PC-3 (cell line): ENCODE results near the gene DSP. TPM values are rescaled to one million over a fixed set of nuclear protein-coding genes. Genes with fewer than 3 reads are reported as not detected.

ENCODE experiments used
- ATAC-seq: fragments of 200-7000 bp; cut with Tn5 transposase; 2 replicates; pipeline ENCODE4 v1.9.1; 2020; ENCODE audit warnings: mild to moderate bottlenecking, moderate library complexity
- BruUV-seq: library from RNA; stranded (reverse); fragments of 400-500 nt; replicated peaks from 2 replicates; lab custom pipeline; 2021; lab: Mats Ljungman, UMichigan
- CTCF ChIA-PET: fragments of 300-600 bp; sonication (Branson Sonifier 250); formaldehyde crosslinking; loops from one replicate; lab custom pipeline; 2022; ENCODE audit warnings: antibody characterized with exemption; lab: Charles Lee
- POLR2A ChIA-PET: fragments of 300-600 bp; sonication (Branson Sonifier 250); formaldehyde crosslinking; loops from one replicate; lab custom pipeline; 2022; ENCODE audit warnings: antibody characterized with exemption; ENCODE audit not compliant: unreplicated experiment; lab: Charles Lee
- DNase-seq: peaks from one replicate; pipeline ENCODE4 v3.0.0-alpha.2; 2015
- H2AFZ ChIP-seq: fragments of 300-600 bp; sonication (generic); 2 replicates; pipeline ENCODE4 v1.6.0; 2016; ENCODE audit warnings: antibody characterized with exemption, low read length
- H3F3A ChIP-seq: fragments of 300-600 bp; sonication (generic); one replicate; pipeline ENCODE4 v1.6.0; 2017; ENCODE audit warnings: antibody characterized with exemption, low read length, control low read depth, mild to moderate bottlenecking; ENCODE audit not compliant: unreplicated experiment
- H3K27ac ChIP-seq: fragments of 300-600 bp; sonication (generic); 2 replicates; pipeline ENCODE4 v1.5.1; 2016; ENCODE audit warnings: mild to moderate bottlenecking, low read length
- H3K27me3 ChIP-seq: fragments of 300-600 bp; sonication (generic); 2 replicates; pipeline ENCODE4 v1.6.1; 2016; ENCODE audit warnings: low read length, mixed read lengths
- H3K36me3 ChIP-seq: fragments of 300-600 bp; sonication (generic); 2 replicates; pipeline ENCODE4 v1.6.1; 2016; ENCODE audit warnings: low read depth, mixed run types, low read length, mixed read lengths
- H3K4me1 ChIP-seq: fragments of 300-600 bp; sonication (generic); 2 replicates; pipeline ENCODE4 v1.5.1; 2016; ENCODE audit warnings: low read length; ENCODE audit not compliant: insufficient read depth
- H3K4me2 ChIP-seq: fragments of 300-600 bp; sonication (generic); 2 replicates; pipeline ENCODE4 v1.6.0; 2016; ENCODE audit warnings: low read length
- H3K4me3 ChIP-seq: fragments of 300-600 bp; sonication (generic); 2 replicates; pipeline ENCODE4 v1.5.1; 2016; ENCODE audit warnings: mild to moderate bottlenecking, low read length, mixed read lengths
- H3K79me2 ChIP-seq: fragments of 300-600 bp; sonication (generic); 2 replicates; pipeline ENCODE4 v1.6.1; 2017; ENCODE audit warnings: low read length, mixed read lengths
- H3K9ac ChIP-seq: fragments of 300-600 bp; sonication (generic); 2 replicates; pipeline ENCODE4 v1.6.0; 2016; ENCODE audit warnings: mild to moderate bottlenecking, low read length
- H3K9me2 ChIP-seq: fragments of 300-600 bp; sonication (generic); replicated peaks from 2 replicates; pipeline ENCODE4 v1.6.1; 2016; ENCODE audit warnings: mixed run types, low read length, mixed read lengths
- H3K9me3 ChIP-seq: fragments of 300-600 bp; sonication (generic); 2 replicates; pipeline ENCODE4 v1.6.1; 2016; ENCODE audit warnings: low read length, mixed read lengths
- H4K20me1 ChIP-seq: fragments of 300-600 bp; sonication (generic); 2 replicates; pipeline ENCODE4 v1.6.1; 2016; ENCODE audit warnings: low read length, mixed read lengths
- CTCF ChIP-seq: fragments of 300-600 bp; sonication (generic); conservative IDR thresholded peaks from 2 replicates; pipeline ENCODE4 v1.5.1; 2017; ENCODE audit warnings: antibody characterized with exemption, low read depth, mild to moderate bottlenecking, low read length
- EZH2 ChIP-seq: fragments of 300-600 bp; sonication (generic); IDR thresholded peaks from one replicate; pipeline ENCODE4 v1.6.1; 2017; ENCODE audit warnings: antibody characterized with exemption, mild to moderate bottlenecking, low read length; ENCODE audit not compliant: unreplicated experiment
- EZH2phosphoT487 ChIP-seq: fragments of 300-600 bp; sonication (generic); IDR thresholded peaks from 2 replicates; pipeline ENCODE4 v1.6.1; 2018; ENCODE audit warnings: mild to moderate bottlenecking, antibody characterized with exemption, low read length, borderline replicate concordance
- intact Hi-C: fragments of 100-400 bp; cut with micrococcal nuclease; formaldehyde crosslinking; loops from 2 replicates; pipeline ENCODE4 v1.9.0; 2023
- total RNA-seq: library from RNA; depleted of rRNA; stranded (reverse); fragments of >200 nt; gene quantifications from 2 replicates; pipeline ENCODE4 v1.2.3, GENCODE V29; 2014

DSP gene
- total RNA-seq, 1 experiment from 2014 or later = 54.7 TPM

- Histone ChIP-seq H3K4me3 (peak overlapping the region; percentile 95), H3K9me3 (no peaks in the 10 kb centered on the region), H3K4me1 (peaks cover 22% of the 10 kb centered on the region), H3K79me2 (peaks cover 40% of the 10 kb centered on the region), H3K27me3 (no peaks in the 10 kb centered on the region), H3F3A (no peaks in the 10 kb centered on the region), H3K9me2 (no peaks in the 10 kb centered on the region), H3K4me2 (peak overlapping the region; percentile 91), H4K20me1 (peaks cover 25% of the 10 kb centered on the region), H3K36me3 (no peaks in the 10 kb centered on the region), H3K27ac (peak overlapping the region; percentile 74), H2AFZ (peak overlapping the region; percentile 85), H3K9ac (peak overlapping the region; percentile 95)
- POLR2A ChIA-PET = interaction anchor here (0.6 to 1.1 kb wide), 2 partner anchors 29 to 35 kb away, joined by 3 to 5 read pairs; no protein-coding TSS in a partner anchor
- TF ChIP-seq EZH2 (no peak), EZH2phosphoT487 (no peak)
- no peak for ATAC-seq
- CTCF ChIA-PET = no interaction called here
- no peak for DNase-seq
- TSS peak; percentile 82 for BruUV-seq
- intact Hi-C loops = loop anchor here (2.0 to 5.0 kb wide), 3 partner anchors 33 to 116 kb away; partner anchors contain the start of gene SNRNP48
Measured at GRCh38 chr6:7540595-7540994, 876 bp upstream of the DSP start.

- DNase-seq = peak; percentile 35
- peaks cover 57% of the 10 kb centered on the region for H3K79me2 ChIP-seq
- no peaks in the 10 kb centered on the region for H3K9me3 ChIP-seq
- H3K27ac ChIP-seq = peak overlapping the region; percentile 74
- ATAC-seq = peak; percentile 23
- H3K9ac ChIP-seq = peak overlapping the region; percentile 95
- no TSS peak for BruUV-seq
- TF ChIP-seq CTCF (no peak), EZH2 (no peak), EZH2phosphoT487 (no peak)
- intact Hi-C loops = loop anchor here (5.0 kb wide), 2 partner anchors 35 to 50 kb away; partner anchors contain the start of gene SNRNP48
- ChIA-PET POLR2A (interaction anchor here (0.7 kb wide), 2 partner anchors 17 to 57 kb away, joined by 4 to 27 read pairs; no protein-coding TSS in a partner anchor), CTCF (no interaction called here)
- peaks cover 36% of the 10 kb centered on the region for H3K4me1 ChIP-seq
- H3K9me2 ChIP-seq = no peaks in the 10 kb centered on the region
- peak overlapping the region; percentile 91 for H3K4me2 ChIP-seq
- peak overlapping the region; percentile 95 for H3K4me3 ChIP-seq
- no peaks in the 10 kb centered on the region for H3K27me3 ChIP-seq
- no peaks in the 10 kb centered on the region for H3K36me3 ChIP-seq
- H4K20me1 ChIP-seq = peaks cover 38% of the 10 kb centered on the region
- no peaks in the 10 kb centered on the region for H3F3A ChIP-seq
- H2AFZ ChIP-seq = peak overlapping the region; percentile 85
Measured at GRCh38 chr6:7542065-7542873, 798 bp downstream of the DSP start.

DNA sequence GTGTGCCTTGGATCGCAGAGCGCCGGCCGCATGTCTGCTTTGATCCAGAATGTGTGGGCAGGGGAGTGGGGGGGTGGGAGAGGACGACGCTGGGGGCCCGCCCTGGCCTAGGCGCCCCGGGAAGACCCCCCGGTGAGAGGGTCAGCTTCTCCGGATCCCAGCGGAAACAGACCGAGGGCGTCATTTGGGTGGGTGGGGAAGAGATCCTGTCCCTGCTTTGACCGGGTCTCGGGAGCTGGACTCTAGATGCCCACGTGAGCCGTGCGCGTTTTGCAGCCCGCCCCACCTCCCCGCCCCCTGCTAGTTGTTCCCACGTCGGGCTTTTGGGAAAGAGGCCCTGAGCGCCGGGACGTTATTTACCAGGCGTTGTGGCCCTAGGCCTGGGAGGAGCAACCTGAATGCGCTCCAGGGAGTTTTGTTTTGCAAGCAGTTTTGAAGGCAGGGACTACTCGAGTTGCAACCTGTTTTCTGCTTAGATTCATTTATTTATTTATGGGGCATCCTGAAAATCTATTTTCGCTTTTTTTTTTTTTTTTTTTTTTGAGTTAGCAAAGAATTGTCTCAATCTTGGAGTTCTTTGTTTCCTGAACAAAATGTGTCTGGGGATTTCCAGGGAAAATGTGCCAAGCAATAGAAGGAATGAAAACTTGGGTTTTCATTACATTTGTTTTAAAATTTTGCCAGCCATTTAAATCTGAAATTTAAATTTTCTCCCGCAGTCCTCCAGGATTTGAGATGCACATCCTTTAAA is 1.6 kb downstream of the DSP start:
- H3K27me3 ChIP-seq = no peaks in the 10 kb centered on the region
- ChIA-PET POLR2A (interaction anchor here (0.7 kb wide), 1 partner anchor 56 kb away, joined by 4 read pairs; no protein-coding TSS in a partner anchor), CTCF (interaction anchor here (0.7 kb wide), 1 partner anchor 153 kb away, joined by 3 read pairs; the partner anchor contains the start of genes CAGE1 and RIOK1)
- H3F3A ChIP-seq = no peaks in the 10 kb centered on the region
- BruUV-seq = no TSS peak
- peaks cover 38% of the 10 kb centered on the region for H4K20me1 ChIP-seq
- DNase-seq (peak; percentile 84), ATAC-seq (peak; percentile 45)
- intact Hi-C loops = loop anchor here (5.0 kb wide), 2 partner anchors 36 to 49 kb away; partner anchors contain the start of gene SNRNP48
- peak overlapping the region; percentile 35 for H2AFZ ChIP-seq
- no peaks in the 10 kb centered on the region for H3K36me3 ChIP-seq
- H3K9me2 ChIP-seq = no peaks in the 10 kb centered on the region
- peaks cover 38% of the 10 kb centered on the region for H3K4me1 ChIP-seq
- H3K4me2 ChIP-seq = peak overlapping the region; percentile 91
- H3K79me2 ChIP-seq = peaks cover 65% of the 10 kb centered on the region
- TF ChIP-seq EZH2phosphoT487 = no peak
- no peak for TF ChIP-seq EZH2
- TF ChIP-seq CTCF = no peak
- H3K9me3 ChIP-seq = no peaks in the 10 kb centered on the region
- peak overlapping the region; percentile 95 for H3K9ac ChIP-seq
- H3K27ac ChIP-seq = peak overlapping the region; percentile 74
- H3K4me3 ChIP-seq = peak overlapping the region; percentile 95
